Measurements from ENCODE around the gene NAALADL1.
"Not testable (repeated sequence)": the region's sequence is repeated elsewhere in the genome, so short reads cannot be mapped to it uniquely, and the experiment has no call there.

NAALADL1 gene

GRCh38 chr11:65013888-65014725 is 44.2 kb downstream of the NAALADL1 start, which contains the start of gene ARL2:
Gene ARL2, plus strand, starts transcription at chr11:65014160. Its CDS starts 48 bp downstream, at chr11:65014208.
- peak; percentile 75 for DNase-seq (ENCODE audit: low read depth)

DNA sequence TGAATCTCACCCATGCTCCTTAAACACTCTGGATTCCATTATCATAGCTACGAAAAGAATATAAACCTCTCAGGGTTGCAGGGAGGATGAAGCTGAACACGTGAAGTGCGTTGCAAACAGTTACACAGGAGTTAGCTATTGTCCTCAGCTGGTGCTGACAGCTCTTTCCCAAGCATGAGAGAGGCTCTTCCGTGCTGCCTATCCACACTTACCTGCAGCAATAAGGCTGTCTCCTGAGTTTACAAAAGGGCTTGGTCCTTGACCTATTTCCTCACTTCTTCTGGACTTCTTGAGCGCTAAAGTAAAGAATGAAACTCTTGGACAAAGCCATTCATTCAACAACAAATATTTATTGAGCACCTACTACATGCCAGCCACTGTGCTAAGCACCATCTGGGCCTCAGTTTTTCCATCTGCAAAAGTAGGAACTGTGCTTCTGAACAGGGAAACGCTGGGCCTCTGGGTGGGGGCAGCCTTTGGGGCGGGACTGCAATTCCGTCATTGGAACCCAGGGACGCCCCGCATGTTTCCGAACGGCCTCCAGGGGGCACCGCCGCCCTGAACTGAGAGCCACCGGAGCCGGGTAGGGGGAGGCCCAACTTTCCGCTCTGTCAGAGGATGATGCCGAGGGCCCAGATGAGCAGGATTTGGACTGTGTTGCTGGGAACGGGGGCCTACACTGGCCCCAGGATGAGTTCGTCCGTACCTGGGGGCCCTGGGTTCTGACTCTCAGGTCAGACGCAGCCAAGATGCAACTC is 45.0 kb downstream of the NAALADL1 start:
- peak; percentile 74 for DNase-seq (ENCODE audit: low read depth)

GRCh38 chr11:65008873-65009272 is 49.5 kb downstream of the NAALADL1 start:
- no peak for DNase-seq (ENCODE audit: low read depth)

- no peak for DNase-seq (ENCODE audit: low read depth)
These were observed 50.3 kb downstream of the NAALADL1 start for GRCh38 chr11:65008016-65008415.

- DNase-seq (ENCODE audit: low read depth), result not testable (repeated sequence)
These were observed 54.4 kb downstream of the NAALADL1 start for GRCh38 chr11:65003968-65004367.

- DNase-seq (ENCODE audit: low read depth), result no peak
These were observed 55.1 kb downstream of the NAALADL1 start for GRCh38 chr11:65003282-65003681.

GRCh38 chr11:65002706-65003105 is 55.6 kb downstream of the NAALADL1 start:
- no peak for DNase-seq (ENCODE audit: low read depth)

GRCh38 chr11:64999478-64999877 is 58.9 kb downstream of the NAALADL1 start:
- DNase-seq (ENCODE audit: low read depth), result no peak

DNA sequence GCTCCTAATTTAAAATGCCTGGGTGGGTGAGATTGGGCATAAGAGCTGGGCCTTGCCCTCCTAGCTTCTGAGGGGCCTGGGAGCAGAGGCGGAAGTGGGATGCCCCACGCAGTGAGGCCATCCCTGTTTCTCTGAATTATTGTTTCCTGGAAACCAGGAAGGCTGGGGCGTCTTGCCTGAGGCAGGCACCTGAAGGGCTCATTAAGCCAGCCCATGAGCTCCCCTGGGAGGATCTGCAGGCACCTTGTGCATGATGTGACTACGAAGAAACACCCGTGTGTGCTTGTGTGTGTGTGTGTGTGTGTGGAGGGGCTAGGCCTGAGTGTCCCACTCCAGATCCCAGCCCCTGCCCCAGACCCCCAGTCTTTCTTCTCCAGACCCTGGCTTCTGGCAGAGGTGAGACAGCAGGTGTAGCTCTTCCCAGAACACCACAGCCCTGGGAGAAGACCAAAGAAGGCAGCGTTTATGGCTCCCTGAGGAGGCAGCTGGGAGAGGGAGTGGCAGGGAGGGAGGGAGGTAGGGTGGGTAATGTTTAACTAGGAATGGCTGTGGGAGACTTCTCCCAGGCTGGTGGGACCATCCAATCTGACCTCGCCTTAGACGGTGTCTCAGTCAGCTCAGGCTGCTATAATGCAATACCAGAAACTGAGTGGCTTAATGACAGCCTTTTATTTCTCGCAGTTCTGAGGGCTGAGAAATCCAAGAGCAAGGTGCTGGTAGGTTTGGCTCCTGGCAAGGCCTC is 59.5 kb downstream of the NAALADL1 start:
- DNase-seq (ENCODE audit: low read depth), result no peak

GRCh38 chr11:64998141-64998540 is 60.2 kb downstream of the NAALADL1 start:
- no peak for DNase-seq (ENCODE audit: low read depth)

DNA sequence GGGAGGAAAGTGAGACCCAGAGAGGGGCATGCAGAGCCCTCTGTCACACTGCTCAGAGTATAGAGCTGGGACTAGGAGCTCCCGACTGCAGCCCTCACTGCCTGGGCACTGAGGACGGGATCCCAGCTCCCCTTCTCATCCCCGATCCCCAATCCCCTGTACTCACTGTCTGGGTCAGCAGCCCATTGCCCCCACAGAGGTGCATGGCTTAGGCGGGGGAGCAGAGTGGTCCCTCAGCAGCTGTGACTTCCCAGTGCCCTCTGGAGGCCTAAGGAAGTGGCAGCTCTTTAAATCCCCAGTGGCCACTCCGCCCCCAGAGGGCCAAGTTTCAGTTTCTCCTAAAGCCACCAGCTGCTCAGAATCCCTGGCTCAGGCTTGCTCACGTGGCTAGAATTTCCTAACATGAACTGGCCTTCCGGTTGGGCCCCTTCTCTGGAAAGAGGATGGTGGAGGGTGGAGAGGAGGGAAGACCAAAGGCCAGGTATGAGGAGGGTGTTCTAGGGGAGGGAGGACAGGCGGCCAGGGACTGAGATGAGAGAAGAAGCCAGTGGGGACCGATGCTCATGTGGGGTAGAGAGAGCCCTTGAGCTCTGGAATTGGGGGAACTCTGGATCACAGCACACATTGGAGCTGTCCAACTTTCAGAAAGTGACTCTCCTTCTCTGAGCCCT is 61.5 kb downstream of the NAALADL1 start, which contains the start of gene BATF2:
TSS of gene BATF2 (minus strand) at position 262 of the 671 bp plus-strand sequence. CDS start at position 205, 57 bp downstream.
- no peak for DNase-seq (ENCODE audit: low read depth)

- DNase-seq (ENCODE audit: low read depth), result no peak
These were observed 62.0 kb downstream of the NAALADL1 start for GRCh38 chr11:64996327-64996709.

Measured in stromal cell of bone marrow (primary cell).